HCT116 (cell line): ENCODE measurements around the gene ASB7. TPM values are rescaled to one million over a fixed set of nuclear protein-coding genes. Genes with fewer than 3 reads are reported as not detected.

ENCODE experiments used
- ATAC-seq: fragments of 200-7000 bp; cut with Tn5 transposase; 2 replicates; pipeline ENCODE4 v1.9.1; 2020; ENCODE audit warnings: mild to moderate bottlenecking, moderate library complexity
- BruUV-seq: library from RNA; stranded (reverse); fragments of 400-500 nt; replicated peaks from 2 replicates; lab custom pipeline; 2021; lab: Mats Ljungman, UMichigan
- CTCF ChIA-PET: fragments of 300-600 bp; sonication (Branson Sonifier 250); formaldehyde crosslinking; loops from one replicate; lab custom pipeline; 2021; ENCODE audit warnings: antibody characterized with exemption; lab: Charles Lee
- POLR2A ChIA-PET: fragments of 300-600, 350-600 bp; sonication (Branson Sonifier 250); formaldehyde crosslinking; loops from one replicate; lab custom pipeline; 2021; ENCODE audit warnings: antibody characterized with exemption; lab: Charles Lee
- RAD21 ChIA-PET, 2 experiments: fragments of 300-600 bp; sonication (Branson Sonifier 250); formaldehyde crosslinking; loops; one replicate each; lab custom pipeline; 2023; ENCODE audit warnings: low total read pairs in 2 of 2; ENCODE audit not compliant: uncharacterized antibody in 2 of 2, unreplicated experiment in 2 of 2, low non-redundant PET in 1 of 2; lab: Charles Lee
- DNase-seq: peaks from one replicate; pipeline ENCODE4 v3.0.0-alpha.2; 2010; ENCODE audit warnings: low read depth, low spot score
- H2AFZ ChIP-seq: fragments of 200-600 bp; shearing (Covaris generic), sonication (generic); 2 replicates; pipeline ENCODE4 v1.6.1; 2017; ENCODE audit warnings: low read depth, mixed run types, mixed read lengths, antibody characterized with exemption, low read length; ENCODE audit not compliant: poor library complexity, severe bottlenecking
- H3K27ac ChIP-seq: 2 replicates; pipeline ENCODE4 v1.5.1; 2012; ENCODE audit warnings: low read depth, low read length
- H3K27me3 ChIP-seq: fragments of 200-600 bp; sonication (generic); 2 replicates; pipeline ENCODE4 v1.6.1; 2016; ENCODE audit warnings: mixed run types, low read length, mixed read lengths; ENCODE audit not compliant: insufficient read depth
- H3K36me3 ChIP-seq, 2 experiments: fragments of 200-500 bp in 1 of 2; fragments of 200-600 bp in 1 of 2; sonication (Bioruptor generic) in 1 of 2; sonication (generic) in 1 of 2; 2 replicates each; pipeline versions ENCODE4 v1.5.1 to v1.6.1; 2014 to 2016; ENCODE audit warnings: low read length in 2 of 2, inconsistent platforms in 1 of 2, mixed read lengths in 1 of 2, mixed run types in 1 of 2; ENCODE audit not compliant: insufficient read depth in 2 of 2, control insufficient read depth in 1 of 2
- H3K4me1 ChIP-seq, 2 experiments: fragments of 200-600 bp in 1 of 2; sonication (generic) in 1 of 2; 2 replicates each; pipeline versions ENCODE4 v1.5.1 to v1.6.1; 2012 to 2017; ENCODE audit warnings: low read length in 2 of 2, inconsistent platforms in 1 of 2, mild to moderate bottlenecking in 1 of 2, mixed read lengths in 1 of 2, mixed run types in 1 of 2, moderate library complexity in 1 of 2; ENCODE audit not compliant: insufficient read depth in 2 of 2, control insufficient read depth in 1 of 2
- H3K4me2 ChIP-seq: fragments of 200-600 bp; sonication (generic); 2 replicates; pipeline ENCODE4 v1.6.1; 2017; ENCODE audit warnings: mixed run types, low read length, mixed read lengths
- H3K4me3 ChIP-seq, 2 experiments: fragments of 200-600 bp in 1 of 2; sonication (generic) in 1 of 2; replicated peaks in 1 of 2; 2 replicates each; pipeline ENCODE4 v1.5.1; 2011 to 2016; ENCODE audit warnings: low read length in 2 of 2, control low read depth in 1 of 2, low read depth in 1 of 2, mild to moderate bottlenecking in 1 of 2, mixed read lengths in 1 of 2, mixed run types in 1 of 2
- H3K79me2 ChIP-seq: fragments of 200-600 bp; sonication (generic); 2 replicates; pipeline ENCODE4 v1.6.1; 2017; ENCODE audit warnings: mild to moderate bottlenecking, mixed run types, low read length, moderate library complexity, mixed read lengths; ENCODE audit not compliant: insufficient read depth
- H3K9ac ChIP-seq: fragments of 200-600 bp; sonication (generic); 2 replicates; pipeline ENCODE4 v1.6.1; 2016; ENCODE audit warnings: low read length, mixed read lengths
- H3K9me2 ChIP-seq: fragments of 200-600 bp; sonication (generic), shearing (Covaris generic); 2 replicates; pipeline ENCODE4 v1.6.1; 2017; ENCODE audit warnings: mixed run types, mild to moderate bottlenecking, moderate library complexity; ENCODE audit not compliant: insufficient read depth
- H3K9me3 ChIP-seq, 2 experiments: fragments of 200-500 bp in 1 of 2; fragments of 200-600 bp in 1 of 2; sonication (Bioruptor generic) in 1 of 2; sonication (generic) in 1 of 2; 2 replicates each; pipeline ENCODE4 v1.6.1; 2014 to 2017; ENCODE audit warnings: low read length in 2 of 2, mixed read lengths in 2 of 2, inconsistent platforms in 1 of 2, low read depth in 1 of 2, mild to moderate bottlenecking in 1 of 2, mixed run types in 1 of 2, moderate library complexity in 1 of 2; ENCODE audit not compliant: control insufficient read depth in 1 of 2, insufficient read depth in 1 of 2
- H4K20me1 ChIP-seq: fragments of 200-600 bp; sonication (generic), shearing (Covaris generic); 2 replicates; pipeline ENCODE4 v1.6.1; 2017; ENCODE audit warnings: mixed run types, mild to moderate bottlenecking, moderate library complexity; ENCODE audit not compliant: insufficient read depth
- CEBPB ChIP-seq: IDR thresholded peaks from 2 replicates; pipeline ENCODE4 v1.6.1; 2012; ENCODE audit warnings: low read depth
- CTCF ChIP-seq, 3 experiments: fragments of 200-600 bp in 1 of 3; sonication (generic) in 1 of 3; IDR thresholded peaks in 2 of 3; conservative IDR thresholded peaks in 1 of 3; 2 replicates each; pipeline ENCODE4 v1.5.1; 2012 to 2017; ENCODE audit warnings: low read depth in 2 of 3, low read length in 2 of 3, antibody characterized with exemption in 1 of 3, borderline replicate concordance in 1 of 3, control low read depth in 1 of 3, mild to moderate bottlenecking in 1 of 3, mixed read lengths in 1 of 3, mixed run types in 1 of 3, moderate library complexity in 1 of 3; ENCODE audit not compliant: insufficient read depth in 1 of 3
- EGR1 ChIP-seq: IDR thresholded peaks from 2 replicates; pipeline ENCODE4 v1.6.1; 2012; ENCODE audit warnings: low read depth
- ELF1 ChIP-seq: IDR thresholded peaks from 2 replicates; pipeline ENCODE4 v1.6.1; 2012; ENCODE audit warnings: low read depth, borderline replicate concordance
- EZH2 ChIP-seq: fragments of 200-600 bp; sonication (generic); IDR thresholded peaks from 2 replicates; pipeline ENCODE4 v1.6.1; 2017; ENCODE audit warnings: antibody characterized with exemption, mixed run types
- EZH2phosphoT487 ChIP-seq: fragments of 200-600 bp; IDR thresholded peaks from 2 replicates; pipeline ENCODE4 v1.6.1; 2018; ENCODE audit warnings: antibody characterized with exemption, borderline replicate concordance
- FOSL1 ChIP-seq: IDR thresholded peaks from 2 replicates; pipeline ENCODE4 v1.6.1; 2012; ENCODE audit warnings: low read depth
- JUND ChIP-seq: IDR thresholded peaks from 2 replicates; pipeline ENCODE4 v1.6.1; 2012
- POLR2AphosphoS5 ChIP-seq: IDR thresholded peaks from 2 replicates; pipeline ENCODE4 v1.6.1; 2011; ENCODE audit warnings: mild to moderate bottlenecking, low read depth, low read length, moderate library complexity
- SIN3A ChIP-seq: IDR thresholded peaks from 2 replicates; pipeline ENCODE4 v1.6.1; 2012; ENCODE audit warnings: low read depth
- SP1 ChIP-seq: IDR thresholded peaks from 2 replicates; pipeline ENCODE4 v1.6.1; 2012; ENCODE audit warnings: low read depth
- SRF ChIP-seq: IDR thresholded peaks from 2 replicates; pipeline ENCODE4 v1.6.1; 2012; ENCODE audit warnings: low read depth
- TCF7L2 ChIP-seq: IDR thresholded peaks from 2 replicates; pipeline ENCODE4 v1.7.0; 2011; ENCODE audit warnings: borderline replicate concordance, inconsistent platforms; ENCODE audit not compliant: insufficient read depth, insufficient read length; ENCODE audit errors: extremely low read depth
- ZFX ChIP-seq: fragments of 450-650 bp; IDR thresholded peaks from 2 replicates; pipeline ENCODE4 v1.6.1; 2017
- ZNF274 ChIP-seq: fragments of 200-500 bp; sonication (Bioruptor generic); IDR thresholded peaks from 2 replicates; pipeline ENCODE4 v1.6.1; 2014; ENCODE audit warnings: mild to moderate bottlenecking, low read depth, low read length, inconsistent platforms
- intact Hi-C: fragments of 100-400 bp; cut with micrococcal nuclease; formaldehyde crosslinking; loops from 2 replicates; pipeline ENCODE4 v1.10.0; 2022
- total RNA-seq: library from RNA; stranded (reverse); gene quantifications from one replicate; pipeline ENCODE4 v1.2.1, GENCODE V29; 2021; ENCODE audit not compliant: unreplicated experiment

ASB7 gene
- total RNA-seq, 1 experiment from 2014 or later = 16.6 TPM

GRCh38 chr15:100690032-100690794 lies 87.8 kb downstream of the ASB7 start (continued):
- TF ChIP-seq TCF7L2 (no peak), CEBPB (no peak), EZH2phosphoT487 (no peak), JUND (no peak), ZFX (no peak), EGR1 (no peak), SIN3A (no peak), EZH2 (no peak), FOSL1 (no peak), POLR2AphosphoS5 (no peak), SRF (no peak), SP1 (no peak), ZNF274 (no peak)

- intact Hi-C loops = no loop called here
- H3K27me3 ChIP-seq = no peaks in the 10 kb centered on the region
- DNase-seq (no peak), ATAC-seq (no peak)
- no peaks in the 10 kb centered on the region for H3K9me2 ChIP-seq
- H3K79me2 ChIP-seq = no peaks in the 10 kb centered on the region
- no TSS peak for BruUV-seq
- peaks cover 0 to 3% of the 10 kb centered on the region in 2 experiments; a peak in 1 of 4 replicates for H3K4me1 ChIP-seq
- H3K4me3 ChIP-seq = no peak overlapping the region
- no peak overlapping the region for H2AFZ ChIP-seq
- H3K36me3 ChIP-seq = no peaks in the 10 kb centered on the region
- no peak for TF ChIP-seq JUND
- TF ChIP-seq FOSL1 = no peak
- no peak for TF ChIP-seq ELF1
- no peak for TF ChIP-seq CTCF (IDR thresholded peaks at IDR 0.05 in 2 of 3, conservative IDR thresholded peaks at IDR 0.05 in 1 of 3; ENCODE audit: borderline replicate concordance in 1 of 3, insufficient read depth in 1 of 3, low read depth in 2 of 3, low read length in 2 of 3)
- TF ChIP-seq EZH2 = no peak
- TF ChIP-seq SIN3A = no peak
- RAD21 ChIA-PET = no interaction called here
- no peak overlapping the region for H3K4me2 ChIP-seq
- no peaks in the 10 kb centered on the region for H4K20me1 ChIP-seq
- POLR2A ChIA-PET = no interaction called here
- H3K9ac ChIP-seq = no peak overlapping the region
- no peaks in the 10 kb centered on the region for H3K9me3 ChIP-seq
- no peak overlapping the region for H3K27ac ChIP-seq
- CTCF ChIA-PET = no interaction called here
Observed at GRCh38 chr15:100690795-100691158, 88.4 kb downstream of the ASB7 start.
